ENCODE results near the gene HPSE2.
"Not testable (repeated sequence)": the region's sequence is repeated elsewhere in the genome, so short reads cannot be mapped to it uniquely, and the experiment has no call there.

HPSE2 gene

GRCh38 chr10:99002392-99002791 lies 233.3 kb downstream of the HPSE2 start:
- peaks cover 33% of the 10 kb centered on the region for H3K9me3 Mint-ChIP-seq (ENCODE audit: low read depth)
- H3K4me1 Mint-ChIP-seq (ENCODE audit: low read depth) = no peaks in the 10 kb centered on the region
- no peaks in the 10 kb centered on the region for H3K27me3 Mint-ChIP-seq
- H3K36me3 Mint-ChIP-seq = no peaks in the 10 kb centered on the region
- H3K4me3 Mint-ChIP-seq = no peak overlapping the region
- no peak overlapping the region for H3K27ac Mint-ChIP-seq

- Mint-ChIP-seq H3K9me3 (ENCODE audit: low read depth) (no peaks in the 10 kb centered on the region), H3K4me1 (ENCODE audit: low read depth) (no peaks in the 10 kb centered on the region), H3K36me3 (no peaks in the 10 kb centered on the region), H3K27me3 (peaks cover 3% of the 10 kb centered on the region), H3K4me3 (no peak overlapping the region), H3K27ac (no peak overlapping the region)
Measured at GRCh38 chr10:98997596-98997995, 238.1 kb downstream of the HPSE2 start.

GRCh38 chr10:98994030-98994429 lies 241.6 kb downstream of the HPSE2 start:
- Mint-ChIP-seq H3K36me3 (no peaks in the 10 kb centered on the region), H3K27ac (no peak overlapping the region), H3K9me3 (ENCODE audit: low read depth) (no peaks in the 10 kb centered on the region), H3K4me3 (no peak overlapping the region), H3K4me1 (ENCODE audit: low read depth) (no peaks in the 10 kb centered on the region), H3K27me3 (peaks cover 3% of the 10 kb centered on the region)

- not testable (repeated sequence) for H3K4me1 Mint-ChIP-seq (ENCODE audit: low read depth); H3K9me3 Mint-ChIP-seq (ENCODE audit: low read depth); H3K27me3 Mint-ChIP-seq; H3K36me3 Mint-ChIP-seq; H3K27ac Mint-ChIP-seq; H3K4me3 Mint-ChIP-seq
Measured at GRCh38 chr10:98983751-98984150, 251.9 kb downstream of the HPSE2 start.

- Mint-ChIP-seq H3K4me1 (ENCODE audit: low read depth) (no peaks in the 10 kb centered on the region), H3K27ac (no peak overlapping the region), H3K9me3 (ENCODE audit: low read depth) (no peaks in the 10 kb centered on the region), H3K36me3 (no peaks in the 10 kb centered on the region), H3K27me3 (no peaks in the 10 kb centered on the region), H3K4me3 (no peak overlapping the region)
Measured at GRCh38 chr10:98980353-98980752, 255.3 kb downstream of the HPSE2 start.

- H3K9me3 Mint-ChIP-seq (ENCODE audit: low read depth) = no peaks in the 10 kb centered on the region
- no peaks in the 10 kb centered on the region for H3K27me3 Mint-ChIP-seq
- no peaks in the 10 kb centered on the region for H3K4me1 Mint-ChIP-seq (ENCODE audit: low read depth)
- no peaks in the 10 kb centered on the region for H3K36me3 Mint-ChIP-seq
- no peak overlapping the region for H3K27ac Mint-ChIP-seq
- no peak overlapping the region for H3K4me3 Mint-ChIP-seq
Measured at GRCh38 chr10:98971464-98971863, 264.2 kb downstream of the HPSE2 start.

GRCh38 chr10:98967601-98968000 lies 268.1 kb downstream of the HPSE2 start:
- no peak overlapping the region for H3K4me3 Mint-ChIP-seq
- H3K27ac Mint-ChIP-seq = no peak overlapping the region
- no peaks in the 10 kb centered on the region for H3K9me3 Mint-ChIP-seq (ENCODE audit: low read depth)
- H3K36me3 Mint-ChIP-seq = no peaks in the 10 kb centered on the region
- H3K4me1 Mint-ChIP-seq (ENCODE audit: low read depth) = no peaks in the 10 kb centered on the region
- H3K27me3 Mint-ChIP-seq = peaks cover 3% of the 10 kb centered on the region

GRCh38 chr10:98963608-98964007 lies 272.0 kb downstream of the HPSE2 start:
- Mint-ChIP-seq H3K27me3 (peaks cover 3% of the 10 kb centered on the region), H3K9me3 (ENCODE audit: low read depth) (no peaks in the 10 kb centered on the region), H3K4me3 (no peak overlapping the region), H3K36me3 (no peaks in the 10 kb centered on the region), H3K27ac (no peak overlapping the region), H3K4me1 (ENCODE audit: low read depth) (no peaks in the 10 kb centered on the region)

GRCh38 chr10:98959379-98959778 lies 276.3 kb downstream of the HPSE2 start:
- no peaks in the 10 kb centered on the region for H3K36me3 Mint-ChIP-seq
- no peak overlapping the region for H3K4me3 Mint-ChIP-seq
- no peaks in the 10 kb centered on the region for H3K4me1 Mint-ChIP-seq (ENCODE audit: low read depth)
- H3K27me3 Mint-ChIP-seq = peaks cover under 1% of the 10 kb centered on the region
- H3K27ac Mint-ChIP-seq = no peak overlapping the region
- no peaks in the 10 kb centered on the region for H3K9me3 Mint-ChIP-seq (ENCODE audit: low read depth)

GRCh38 chr10:98957801-98958200 lies 277.9 kb downstream of the HPSE2 start:
- H3K27me3 Mint-ChIP-seq = no peaks in the 10 kb centered on the region
- H3K4me3 Mint-ChIP-seq = no peak overlapping the region
- no peak overlapping the region for H3K27ac Mint-ChIP-seq

GRCh38 chr10:98956576-98957260 lies 278.9 kb downstream of the HPSE2 start:
- Mint-ChIP-seq H3K36me3 (no peaks in the 10 kb centered on the region), H3K27ac (no peak overlapping the region), H3K9me3 (ENCODE audit: low read depth) (no peaks in the 10 kb centered on the region)

More at GRCh38 chr10:98957801-98958200, 277.9 kb downstream of the HPSE2 start:
- H3K36me3 Mint-ChIP-seq = no peaks in the 10 kb centered on the region
- no peaks in the 10 kb centered on the region for H3K9me3 Mint-ChIP-seq (ENCODE audit: low read depth)
- no peaks in the 10 kb centered on the region for H3K4me1 Mint-ChIP-seq (ENCODE audit: low read depth)

GRCh38 chr10:98953251-98953650 lies 282.4 kb downstream of the HPSE2 start:
- Mint-ChIP-seq H3K9me3 (ENCODE audit: low read depth) (no peaks in the 10 kb centered on the region), H3K27me3 (peaks cover 1% of the 10 kb centered on the region), H3K36me3 (no peaks in the 10 kb centered on the region), H3K4me3 (no peak overlapping the region), H3K27ac (no peak overlapping the region), H3K4me1 (ENCODE audit: low read depth) (no peaks in the 10 kb centered on the region)

More at GRCh38 chr10:98956576-98957260, 278.9 kb downstream of the HPSE2 start:
- Mint-ChIP-seq H3K27me3 (peaks cover under 1% of the 10 kb centered on the region), H3K4me3 (no peak overlapping the region), H3K4me1 (ENCODE audit: low read depth) (no peaks in the 10 kb centered on the region)

- peaks cover 1% of the 10 kb centered on the region for H3K27me3 Mint-ChIP-seq
- no peaks in the 10 kb centered on the region for H3K4me1 Mint-ChIP-seq (ENCODE audit: low read depth)
- H3K9me3 Mint-ChIP-seq (ENCODE audit: low read depth) = peaks cover 7% of the 10 kb centered on the region
- no peak overlapping the region for H3K27ac Mint-ChIP-seq
- H3K4me3 Mint-ChIP-seq = no peak overlapping the region
- H3K36me3 Mint-ChIP-seq = no peaks in the 10 kb centered on the region
Measured at GRCh38 chr10:98951269-98952000, 284.2 kb downstream of the HPSE2 start.

GRCh38 chr10:98950106-98950505 lies 285.5 kb downstream of the HPSE2 start:
- Mint-ChIP-seq H3K27ac (no peak overlapping the region), H3K27me3 (peaks cover 1% of the 10 kb centered on the region), H3K36me3 (no peaks in the 10 kb centered on the region), H3K4me3 (no peak overlapping the region), H3K9me3 (ENCODE audit: low read depth) (peaks cover 7% of the 10 kb centered on the region), H3K4me1 (ENCODE audit: low read depth) (no peaks in the 10 kb centered on the region)

GRCh38 chr10:98949306-98949705 lies 286.3 kb downstream of the HPSE2 start:
- Mint-ChIP-seq H3K27ac (no peak overlapping the region), H3K4me3 (no peak overlapping the region), H3K36me3 (no peaks in the 10 kb centered on the region), H3K4me1 (ENCODE audit: low read depth) (no peaks in the 10 kb centered on the region), H3K9me3 (ENCODE audit: low read depth) (peaks cover 11% of the 10 kb centered on the region), H3K27me3 (peaks cover 1% of the 10 kb centered on the region)

GRCh38 chr10:98943681-98944080 lies 292.0 kb downstream of the HPSE2 start:
- H3K4me1 Mint-ChIP-seq (ENCODE audit: low read depth) = no peaks in the 10 kb centered on the region
- H3K27me3 Mint-ChIP-seq = no peaks in the 10 kb centered on the region
- H3K36me3 Mint-ChIP-seq = no peaks in the 10 kb centered on the region
- no peak overlapping the region for H3K27ac Mint-ChIP-seq
- H3K9me3 Mint-ChIP-seq (ENCODE audit: low read depth) = peaks cover 15% of the 10 kb centered on the region
- H3K4me3 Mint-ChIP-seq = no peak overlapping the region
